NT2/D1 (cell line): ENCODE measurements around the gene ALPI.
"Not testable (repeated sequence)": the region's sequence is repeated elsewhere in the genome, so short reads cannot be mapped to it uniquely, and the experiment has no call there.

Experiments
- SUZ12 ChIP-seq: IDR thresholded peaks from 2 replicates; pipeline ENCODE4 v1.6.1; 2011; ENCODE audit not compliant: insufficient read length, insufficient read depth; ENCODE audit errors: extremely low read depth
- ZNF274 ChIP-seq: IDR thresholded peaks from 2 replicates; pipeline ENCODE4 v1.6.1; 2011; ENCODE audit warnings: mild to moderate bottlenecking, low read depth, low read length

DNA sequence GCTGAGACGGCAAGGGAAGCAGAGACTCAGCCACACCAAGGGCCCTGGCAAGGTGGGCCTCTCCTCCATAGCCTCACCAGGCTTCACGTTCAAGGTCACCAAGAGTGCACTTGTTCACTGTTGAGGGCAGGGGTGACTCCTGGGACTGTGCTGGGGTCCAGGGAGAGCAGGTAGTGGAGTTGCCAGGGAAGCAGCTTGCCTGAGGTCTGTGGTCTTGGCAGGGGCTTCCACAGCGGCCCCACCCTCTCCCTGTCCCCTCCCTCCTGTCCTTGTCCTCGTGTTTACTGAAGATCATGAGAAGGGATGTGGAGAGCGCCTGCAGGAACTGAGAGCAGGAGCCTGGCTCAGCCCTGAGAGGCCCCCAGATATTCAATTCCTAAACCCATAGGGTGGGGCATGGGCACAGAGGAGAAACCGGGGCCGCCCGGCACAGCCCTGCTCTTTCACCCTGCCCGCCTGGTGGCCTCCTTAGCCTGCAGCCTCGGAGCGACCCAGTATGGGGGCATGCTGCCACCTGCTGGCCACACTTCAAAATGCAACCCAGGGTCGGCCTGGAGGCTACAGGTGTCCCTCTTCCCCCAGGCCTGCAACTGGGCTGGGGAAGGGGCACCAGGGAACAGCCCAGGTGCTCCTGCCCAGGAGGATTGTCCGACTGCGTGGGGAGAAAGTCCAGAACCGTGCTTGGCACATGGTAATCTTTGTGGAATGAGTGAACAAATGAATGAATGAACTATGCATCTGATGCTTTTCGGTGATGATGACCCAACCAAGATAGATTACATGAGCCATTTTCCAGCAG, 15.5 kb upstream of the ALPI start:
- TF ChIP-seq ZNF274, SUZ12: not testable (repeated sequence)
